HepG2 (cell line): ENCODE measurements around the gene RPTOR. TPM values are rescaled to one million over a fixed set of nuclear protein-coding genes. Genes with fewer than 3 reads are reported as not detected.
A peak's percentile ranks its signal among the peaks of the same experiment; 100 is the strongest.
"Not testable (repeated sequence)": the region's sequence is repeated elsewhere in the genome, so short reads cannot be mapped to it uniquely, and the experiment has no call there.

Experiments used
- ATAC-seq: fragments of 200-7000 bp; cut with Tn5 transposase; 3 replicates; pipeline ENCODE4 v1.9.1; 2020; ENCODE audit warnings: mild to moderate bottlenecking, moderate library complexity
- BruUV-seq: library from RNA; stranded (reverse); fragments of 400-500 nt; replicated peaks from 2 replicates; lab custom pipeline; 2021; lab: Mats Ljungman, UMichigan
- CTCF ChIA-PET: fragments of 300-600 bp; formaldehyde crosslinking; extraction: SDS; loops from one replicate; lab custom pipeline; 2021; ENCODE audit warnings: low total read pairs, inconsistent platforms, low intra/inter-chr PET ratio; lab: Yijun Ruan, JAX
- POLR2A ChIA-PET: fragments of 350-600 bp; sonication (Branson Sonifier 250); formaldehyde crosslinking; loops from one replicate; lab custom pipeline; 2020; ENCODE audit warnings: antibody characterized with exemption, inconsistent platforms; lab: Yijun Ruan, JAX
- DNase-seq: peaks from one replicate; pipeline ENCODE4 v3.0.0-alpha.2; 2015; ENCODE audit warnings: low spot score
- FAIRE-seq: peaks from 3 replicates; lab custom pipeline; 2011; peaks lifted over from hg19 to GRCh38; lab: Jason Lieb, UNC
- H2AFZ ChIP-seq: one replicate; pipeline ENCODE4 v1.6.1; 2011; ENCODE audit warnings: low read length, inconsistent platforms
- H3K27ac ChIP-seq: fragments of 300-600 bp; 3 replicates; pipeline ENCODE4 v1.8.0; 2011; ENCODE audit warnings: mixed run types, mild to moderate bottlenecking, mixed read lengths, low read length, inconsistent platforms; ENCODE audit not compliant: insufficient read depth; ENCODE audit errors: extremely low read length
- H3K27me3 ChIP-seq, 2 experiments: fragments of 200-600 bp in 1 of 2; 2 replicates in 1 of 2; 3 replicates in 1 of 2; pipeline versions ENCODE4 v1.6.0 to v1.8.0; 2011; ENCODE audit warnings: low read length in 2 of 2, mild to moderate bottlenecking in 2 of 2, moderate library complexity in 2 of 2, inconsistent platforms in 1 of 2; ENCODE audit not compliant: insufficient read depth in 2 of 2, control insufficient read depth in 1 of 2
- H3K36me3 ChIP-seq, 2 experiments: fragments of 200-600 bp in 1 of 2; replicated peaks in 1 of 2; 2 replicates in 1 of 2; 3 replicates in 1 of 2; pipeline versions ENCODE4 v1.5.1 to v1.8.0; 2011; ENCODE audit warnings: low read length in 2 of 2, inconsistent platforms in 1 of 2; ENCODE audit not compliant: insufficient read depth in 2 of 2, control insufficient read depth in 1 of 2
- H3K4me1 ChIP-seq: 2 replicates; pipeline ENCODE4 v1.5.1; 2012; ENCODE audit warnings: low read length, inconsistent platforms; ENCODE audit not compliant: insufficient read depth
- H3K4me2 ChIP-seq: 2 replicates; pipeline ENCODE4 v1.6.0; 2011; ENCODE audit warnings: low read depth, low read length, inconsistent platforms
- H3K4me3 ChIP-seq, 3 experiments: fragments of 200-600 bp in 1 of 3; sonication (generic), shearing (Covaris generic) in 1 of 3; replicated peaks in 1 of 3; 2 replicates each; pipeline ENCODE4 v1.5.1; 2011 to 2016; ENCODE audit warnings: low read length in 3 of 3, inconsistent platforms in 2 of 3, low read depth in 2 of 3, mild to moderate bottlenecking in 2 of 3, control low read depth in 1 of 3, mixed read lengths in 1 of 3; ENCODE audit not compliant: insufficient read depth in 1 of 3
- H3K79me2 ChIP-seq: one replicate; pipeline ENCODE4 v1.6.1; 2011; ENCODE audit warnings: low read length, inconsistent platforms; ENCODE audit not compliant: insufficient read depth
- H3K9ac ChIP-seq: 2 replicates; pipeline ENCODE4 v1.6.0; 2011; ENCODE audit warnings: mild to moderate bottlenecking, low read depth, low read length, inconsistent platforms; ENCODE audit not compliant: insufficient read depth
- H3K9me3 ChIP-seq: 2 replicates; pipeline ENCODE4 v1.5.1; 2012; ENCODE audit warnings: mild to moderate bottlenecking, low read length
- H4K20me1 ChIP-seq: 2 replicates; pipeline ENCODE4 v1.6.0; 2011; ENCODE audit warnings: inconsistent platforms, mild to moderate bottlenecking, low read length, moderate library complexity; ENCODE audit not compliant: insufficient read depth
- EP300 ChIP-seq, 3 experiments: sonication (generic) in 1 of 3; formaldehyde crosslinking in 1 of 3; IDR thresholded peaks; 2 replicates each; pipeline versions ENCODE4 v1.5.1 to v1.6.1; 2011 to 2020; ENCODE audit warnings: low read depth in 2 of 3, low read length in 2 of 3, borderline replicate concordance in 1 of 3, improper control_type of control experiment in 1 of 3, mild to moderate bottlenecking in 1 of 3, missing genetic modification reagents in 1 of 3, moderate library complexity in 1 of 3
- FOSL2 ChIP-seq: sonication (generic); formaldehyde crosslinking; IDR thresholded peaks from 2 replicates; pipeline ENCODE4 v1.4.0; 2020; ENCODE audit warnings: missing genetic modification reagents
- FOXP1 ChIP-seq, 2 experiments: fragments of 450-650 bp in 1 of 2; IDR thresholded peaks; 2 replicates each; pipeline ENCODE4 v1.6.1; 2017 to 2018; ENCODE audit warnings: antibody characterized with exemption in 1 of 2
- HNF4A ChIP-seq: sonication (generic); formaldehyde crosslinking; IDR thresholded peaks from 2 replicates; pipeline ENCODE4 v1.4.0; 2020; ENCODE audit warnings: missing genetic modification reagents
- HOXA3 ChIP-seq: sonication (generic); formaldehyde crosslinking; IDR thresholded peaks from 2 replicates; pipeline ENCODE4 v1.5.0; 2020; ENCODE audit warnings: missing genetic modification reagents
- HOXA9 ChIP-seq: sonication (generic); formaldehyde crosslinking; IDR thresholded peaks from 2 replicates; pipeline ENCODE4 v1.8.1; 2022; ENCODE audit warnings: missing genetic modification reagents, mild to moderate bottlenecking, moderate library complexity, borderline replicate concordance
- LCORL ChIP-seq, 2 experiments: fragments of 450-650 bp in 1 of 2; sonication (generic) in 1 of 2; formaldehyde crosslinking in 1 of 2; IDR thresholded peaks; 2 replicates each; pipeline versions ENCODE4 v1.5.0 to v1.6.1; 2017 to 2020; ENCODE audit warnings: antibody characterized with exemption in 1 of 2, missing genetic modification reagents in 1 of 2
- RBM22 ChIP-seq: fragments of 200-400 bp; formaldehyde crosslinking; optimal IDR thresholded peaks from 2 replicates; pipeline ENCODE3; 2017; ENCODE audit warnings: mild to moderate bottlenecking, low read length, moderate library complexity
- SOX5 ChIP-seq: IDR thresholded peaks from 2 replicates; pipeline ENCODE4 v1.6.1; 2016; ENCODE audit warnings: borderline replicate concordance
- TGIF2 ChIP-seq: IDR thresholded peaks from 2 replicates; pipeline ENCODE4 v1.6.1; 2016; ENCODE audit warnings: control low read depth, missing compliant biosample characterization
- TRIM24 ChIP-seq: sonication (generic); formaldehyde crosslinking; IDR thresholded peaks from 2 replicates; pipeline ENCODE4 v1.8.0; 2022; ENCODE audit warnings: mild to moderate bottlenecking, missing genetic modification reagents
- ZNF230 ChIP-seq: sonication (generic); formaldehyde crosslinking; IDR thresholded peaks from 2 replicates; pipeline ENCODE4 v1.4.0; 2020; ENCODE audit warnings: mild to moderate bottlenecking, missing genetic modification reagents
- ZNF292 ChIP-seq: sonication (generic); formaldehyde crosslinking; IDR thresholded peaks from 2 replicates; pipeline ENCODE4 v1.8.1; 2022; ENCODE audit warnings: mild to moderate bottlenecking, low read depth, missing genetic modification reagents, borderline replicate concordance
- ZNF558 ChIP-seq: sonication (generic); formaldehyde crosslinking; IDR thresholded peaks from 2 replicates; pipeline ENCODE4 v1.9.0; 2022; ENCODE audit warnings: mild to moderate bottlenecking, missing genetic modification reagents, borderline replicate concordance
- ZNF574 ChIP-seq: sonication (generic); formaldehyde crosslinking; IDR thresholded peaks from 2 replicates; pipeline ENCODE4 v1.4.0; 2020; ENCODE audit warnings: missing genetic modification reagents
- ZNF589 ChIP-seq: sonication (generic); formaldehyde crosslinking; conservative IDR thresholded peaks from 2 replicates; pipeline ENCODE4 v1.8.0; 2022; ENCODE audit warnings: mild to moderate bottlenecking, moderate library complexity, missing genetic modification reagents
- ZNF615 ChIP-seq: sonication (generic); formaldehyde crosslinking; IDR thresholded peaks from 2 replicates; pipeline ENCODE4 v1.5.0; 2020; ENCODE audit warnings: mild to moderate bottlenecking, missing genetic modification reagents, borderline replicate concordance
- ZNF772 ChIP-seq: sonication (generic); formaldehyde crosslinking; IDR thresholded peaks from 2 replicates; pipeline ENCODE4 v1.5.0; 2020; ENCODE audit warnings: mild to moderate bottlenecking, missing genetic modification reagents
- WGBS: methylation state at CpG from one replicate; pipeline ENCODE4 v1.1.6; 2017; ENCODE audit warnings: low lambda C conversion rate; 5-methylcytosine and 5-hydroxymethylcytosine counted together
- in situ Hi-C: cut with HindIII; loops from 2 replicates; pipeline ENCODE4 v1.10.0; 2017; ENCODE audit warnings: low pct_unique_long_range_greater_than_20kb; ENCODE audit not compliant: extremely low pct_ligation_motif_present
- intact Hi-C: fragments of 100-400 bp; cut with micrococcal nuclease; formaldehyde crosslinking; loops from one replicate; pipeline ENCODE4 v1.10.0; 2022; ENCODE audit not compliant: unreplicated experiment
- polyA plus RNA-seq, 8 experiments: library from polyadenylated mRNA; depleted of rRNA in 3 of 8; stranded (reverse) in 7 of 8; unstranded in 1 of 8; fragments of >200 nt; fragmentation: Illumina TruSeq in 4 of 8; extraction: Trizol in 4 of 8; gene quantifications; 2 replicates each; pipeline versions ENCODE4 v1.2.1 to v1.2.3, GENCODE V29; 2011 to 2016; ENCODE audit warnings: low read depth in 4 of 8, missing spikeins in 1 of 8, mixed read lengths in 1 of 8; ENCODE audit not compliant: insufficient read depth in 1 of 8
- total RNA-seq, 5 experiments: library from RNA; depleted of rRNA; stranded (reverse); fragments of >200 nt; fragmentation: Illumina TruSeq; extraction: Trizol; gene quantifications; 2 replicates each; pipeline ENCODE4 v1.2.3, GENCODE V29; 2016; ENCODE audit warnings: low read depth in 1 of 5
- TF ChIP-seq, protein P1 (sequence below): sonication (generic); formaldehyde crosslinking; IDR thresholded peaks from 2 replicates; pipeline ENCODE4 v1.4.0; 2020; ENCODE audit warnings: missing genetic modification reagents

The RPTOR gene
- total and polyA plus RNA-seq, 2 of the 13 experiments (the other 11 are each of a cell fraction or from before 2014, with no cell fraction given): 6.6 to 25.3 TPM

DNA sequence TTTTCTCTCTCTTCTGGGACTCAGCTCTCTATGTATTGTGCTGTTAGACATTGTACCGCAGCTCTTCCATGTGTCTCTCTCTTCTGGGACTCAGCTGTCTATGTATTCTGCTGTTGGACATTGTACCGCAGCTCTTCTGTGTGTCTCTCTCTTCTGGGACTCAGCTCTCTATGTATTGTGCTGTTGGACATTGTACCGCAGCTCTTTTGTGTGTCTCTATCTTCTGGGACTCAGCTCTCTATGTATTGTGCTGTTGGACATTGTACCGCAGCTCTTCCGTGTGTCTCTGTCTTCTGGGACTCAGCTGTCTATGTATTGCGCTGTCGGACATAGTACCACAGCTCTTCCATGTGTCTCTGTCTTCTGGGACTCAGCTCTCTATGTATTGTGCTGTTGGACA is 84.2 kb downstream of the RPTOR start:
- Histone ChIP-seq H3K4me2 (peak overlapping the region; percentile 53), H3K4me1 (peaks cover 63% of the 10 kb centered on the region), H3K79me2 (peaks cover 47% of the 10 kb centered on the region), H3K27ac (peak overlapping the region; percentile 85), H3K9me3 (peaks cover 31% of the 10 kb centered on the region; the same call in 1 of the 2 replicates), H3K4me3 (peak overlapping the region in 2 of 3 experiments; percentile 5 to 41; a peak in 3 of 6 replicates), H3K9ac (peak overlapping the region; percentile 48; the same call in 1 of the 2 replicates)
- ATAC-seq; FAIRE-seq; H3K27me3 ChIP-seq; in situ Hi-C loops; H4K20me1 ChIP-seq; BruUV-seq; H2AFZ ChIP-seq; H3K36me3 ChIP-seq; CTCF ChIA-PET; TF ChIP-seq FOXP1 (IDR thresholded peaks at IDR 0.05); LCORL (IDR thresholded peaks at IDR 0.05); EP300 (IDR thresholded peaks at IDR 0.05; ENCODE audit: low read depth in 2 of 2, low read length in 2 of 2): not testable (repeated sequence)
- peak; percentile 93 for DNase-seq
- intact Hi-C loops: loop anchor here (1.0 to 2.0 kb wide), 2 partner anchors 38 to 54 kb away; no protein-coding TSS in a partner anchor
- POLR2A ChIA-PET: interaction anchor here (0.7 to 3.2 kb wide), 13 partner anchors 9 to 174 kb away, joined by 3 to 32 read pairs (median 8); partner anchors contain the start of gene RPTOR
- 4% methylated on average over 7 of the region's 7 CpGs for WGBS
- TF ChIP-seq ZNF292: 0 out of 2 replicates have a peak, but pooled peaks have one; percentile 70
- 0 out of 2 replicates have a peak, but pooled peaks have one; percentile 47 for TF ChIP-seq ZNF230 (CRISPR knock-in tag)
- TF ChIP-seq ZNF772 (CRISPR knock-in tag): 0 out of 2 replicates have a peak, but pooled peaks have one; percentile 6
- TF ChIP-seq, protein P1, sequence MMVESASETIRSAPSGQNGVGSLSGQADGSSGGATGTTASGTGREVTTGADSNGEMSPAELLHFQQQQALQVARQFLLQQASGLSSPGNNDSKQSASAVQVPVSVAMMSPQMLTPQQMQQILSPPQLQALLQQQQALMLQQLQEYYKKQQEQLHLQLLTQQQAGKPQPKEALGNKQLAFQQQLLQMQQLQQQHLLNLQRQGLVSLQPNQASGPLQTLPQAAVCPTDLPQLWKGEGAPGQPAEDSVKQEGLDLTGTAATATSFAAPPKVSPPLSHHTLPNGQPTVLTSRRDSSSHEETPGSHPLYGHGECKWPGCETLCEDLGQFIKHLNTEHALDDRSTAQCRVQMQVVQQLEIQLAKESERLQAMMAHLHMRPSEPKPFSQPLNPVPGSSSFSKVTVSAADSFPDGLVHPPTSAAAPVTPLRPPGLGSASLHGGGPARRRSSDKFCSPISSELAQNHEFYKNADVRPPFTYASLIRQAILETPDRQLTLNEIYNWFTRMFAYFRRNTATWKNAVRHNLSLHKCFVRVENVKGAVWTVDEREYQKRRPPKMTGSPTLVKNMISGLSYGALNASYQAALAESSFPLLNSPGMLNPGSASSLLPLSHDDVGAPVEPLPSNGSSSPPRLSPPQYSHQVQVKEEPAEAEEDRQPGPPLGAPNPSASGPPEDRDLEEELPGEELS: 0 out of 2 replicates have a peak, but pooled peaks have one; percentile 15
- TF ChIP-seq HOXA3 (CRISPR knock-in tag): peak; percentile 6; the same call in 1 of the 2 replicates
- peak; percentile 9; the same call in 1 of the 2 replicates for TF ChIP-seq SOX5 (CRISPR knock-in tag)
- 0 out of 2 replicates have a peak, but pooled peaks have one; percentile 7 for TF ChIP-seq FOXP1 (CRISPR knock-in tag; IDR thresholded peaks at IDR 0.05)
- peak; percentile 41 for TF ChIP-seq RBM22
- peak; percentile 81 for TF ChIP-seq ZNF589 (CRISPR knock-in tag)
- TF ChIP-seq HNF4A: peak; percentile 90
- 0 out of 2 replicates have a peak, but pooled peaks have one; percentile 26 for TF ChIP-seq ZNF558
- TF ChIP-seq FOSL2 (CRISPR knock-in tag): 0 out of 2 replicates have a peak, but pooled peaks have one; percentile 4
- peak; percentile 31; the same call in 1 of the 2 replicates for TF ChIP-seq LCORL (CRISPR knock-in tag; IDR thresholded peaks at IDR 0.05)
- TF ChIP-seq ZNF615 (CRISPR knock-in tag): 0 out of 2 replicates have a peak, but pooled peaks have one; percentile 12
- TF ChIP-seq ZNF574 (CRISPR knock-in tag): peak; percentile 39; the same call in 1 of the 2 replicates
- TF ChIP-seq TGIF2 (CRISPR knock-in tag): peak; percentile 64
- TF ChIP-seq TRIM24 (CRISPR knock-in tag): 0 out of 2 replicates have a peak, but pooled peaks have one; percentile 53
- TF ChIP-seq HOXA9 (CRISPR knock-in tag): 0 out of 2 replicates have a peak, but pooled peaks have one; percentile 10
- TF ChIP-seq EP300 (CRISPR knock-in tag; IDR thresholded peaks at IDR 0.05; ENCODE audit: borderline replicate concordance): 0 out of 2 replicates have a peak, but pooled peaks have one; percentile 3
